ENCODE results near the gene GLIPR1L1.

Gene GLIPR1L1

DNA sequence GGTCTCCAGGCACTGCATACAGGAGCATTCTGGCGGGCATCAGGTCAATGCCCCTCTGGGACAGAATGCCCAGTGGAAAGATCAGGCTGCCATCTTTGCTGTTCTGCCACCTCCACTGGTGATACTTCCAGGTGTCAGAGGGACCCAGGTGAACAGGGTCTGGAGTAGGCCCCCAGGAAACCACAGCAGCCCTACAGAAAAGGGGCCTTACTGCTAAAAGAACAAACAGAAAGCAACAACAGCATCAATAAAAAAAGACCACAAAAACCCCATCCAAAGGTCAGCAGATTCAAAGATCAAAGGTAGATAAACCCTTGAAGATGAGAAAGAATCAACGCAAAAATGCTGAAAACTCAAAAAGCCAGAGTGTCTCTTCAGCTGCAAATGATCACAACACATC, 15.9 kb downstream of the GLIPR1L1 start:
- DNase-seq (ENCODE audit: low read depth), result no peak

GRCh38 chr12:75354011-75354410, 19.5 kb downstream of the GLIPR1L1 start:
- DNase-seq (ENCODE audit: low read depth), result no peak

DNA sequence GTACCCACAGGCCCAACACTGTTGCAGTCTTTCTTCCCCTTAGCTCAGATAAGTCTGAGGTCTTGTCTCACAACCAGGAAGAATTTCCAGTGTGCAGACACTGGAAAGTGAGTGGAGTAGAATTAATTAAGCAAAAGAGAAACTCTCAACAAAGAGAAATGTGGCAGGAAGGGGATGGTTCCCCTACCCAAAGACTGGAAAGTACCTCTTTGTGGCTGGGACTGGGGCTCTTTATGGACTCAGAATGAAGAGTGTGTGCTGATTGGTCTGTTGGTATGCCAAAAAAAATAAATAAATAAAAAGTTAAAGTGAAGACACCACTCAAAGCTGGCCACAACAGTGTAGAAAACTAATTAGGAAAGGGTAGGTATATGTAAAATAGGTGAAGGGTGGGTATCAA, 26.4 kb downstream of the GLIPR1L1 start:
- DNase-seq (ENCODE audit: low read depth), result no peak

GRCh38 chr12:75361408-75361807, 26.9 kb downstream of the GLIPR1L1 start:
- DNase-seq (ENCODE audit: low read depth), result no peak

- no peak for DNase-seq (ENCODE audit: low read depth)
Measured at GRCh38 chr12:75364919-75365318, 30.4 kb downstream of the GLIPR1L1 start.

DNA sequence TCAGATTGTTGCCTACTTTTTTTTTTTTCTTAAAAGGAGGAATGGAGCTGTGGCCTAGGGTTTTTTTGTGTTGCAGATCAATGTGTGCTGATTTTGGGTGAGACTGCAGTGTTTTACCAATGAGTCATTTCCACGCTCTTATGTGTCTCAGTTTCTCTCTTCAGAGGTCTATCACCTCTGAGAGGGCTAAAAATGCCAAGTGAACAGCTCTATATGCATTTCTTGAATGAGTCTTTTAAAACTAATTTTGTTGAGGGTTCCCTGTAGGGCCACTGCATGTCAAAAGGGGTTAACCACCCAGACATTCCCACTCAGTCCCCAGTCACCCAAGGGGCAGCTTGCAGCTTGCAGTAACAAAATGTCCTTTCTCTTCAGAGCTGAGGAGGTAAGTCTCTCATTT, 32.2 kb downstream of the GLIPR1L1 start:
- no peak for DNase-seq (ENCODE audit: low read depth)

- no peak for DNase-seq (ENCODE audit: low read depth)
Measured at GRCh38 chr12:75374971-75375370, 40.5 kb downstream of the GLIPR1L1 start.

GRCh38 chr12:75378354-75378753, 43.9 kb downstream of the GLIPR1L1 start:
- no peak for DNase-seq (ENCODE audit: low read depth)

- DNase-seq (ENCODE audit: low read depth), result no peak
Measured at GRCh38 chr12:75389061-75389460, 54.6 kb downstream of the GLIPR1L1 start.

GRCh38 chr12:75389706-75390105, 55.2 kb downstream of the GLIPR1L1 start:
- no peak for DNase-seq (ENCODE audit: low read depth)

DNA sequence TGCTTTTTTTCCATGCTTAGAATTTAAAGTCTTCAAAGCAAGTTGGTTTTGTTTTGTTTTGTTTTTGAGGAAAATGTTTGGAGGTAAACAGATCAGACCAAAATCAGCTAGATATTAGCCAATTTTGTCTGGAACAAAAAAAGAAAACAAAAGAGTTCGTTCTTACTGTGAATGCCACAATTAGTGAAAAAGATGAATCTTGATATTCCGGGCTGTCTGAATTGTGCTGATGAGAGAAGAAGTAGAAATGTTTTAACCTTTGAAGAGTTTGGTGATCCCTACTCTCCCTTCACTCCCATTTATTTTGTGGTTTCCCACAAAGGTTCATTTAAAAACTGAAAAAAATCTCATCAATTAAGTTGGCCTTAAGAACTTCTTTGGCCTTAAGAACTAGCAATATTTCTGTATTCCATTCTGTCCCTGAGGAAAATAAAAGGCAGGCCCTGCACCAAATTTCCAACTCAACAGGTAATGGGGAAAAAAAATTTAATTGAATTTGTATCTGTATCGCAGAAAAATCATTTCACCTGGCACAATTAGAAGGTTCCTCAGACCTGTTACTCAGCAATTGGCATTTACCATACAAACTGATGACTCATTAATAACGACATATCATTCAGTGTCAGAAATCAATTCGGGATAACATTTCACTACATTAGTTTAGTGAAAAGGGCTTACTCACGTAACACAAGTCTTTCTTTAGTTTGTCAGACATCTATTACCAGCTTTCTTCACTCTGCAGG, 55.9 kb downstream of the GLIPR1L1 start:
- DNase-seq (ENCODE audit: low read depth), result no peak

- DNase-seq (ENCODE audit: low read depth), result peak; percentile 77
Measured at GRCh38 chr12:75390899-75391538, 56.5 kb downstream of the GLIPR1L1 start, which contains the start of gene GLIPR1L2. TSS of gene GLIPR1L2 (plus strand) at chr12:75391089. CDS start at chr12:75391117, 28 bp downstream.

DNA sequence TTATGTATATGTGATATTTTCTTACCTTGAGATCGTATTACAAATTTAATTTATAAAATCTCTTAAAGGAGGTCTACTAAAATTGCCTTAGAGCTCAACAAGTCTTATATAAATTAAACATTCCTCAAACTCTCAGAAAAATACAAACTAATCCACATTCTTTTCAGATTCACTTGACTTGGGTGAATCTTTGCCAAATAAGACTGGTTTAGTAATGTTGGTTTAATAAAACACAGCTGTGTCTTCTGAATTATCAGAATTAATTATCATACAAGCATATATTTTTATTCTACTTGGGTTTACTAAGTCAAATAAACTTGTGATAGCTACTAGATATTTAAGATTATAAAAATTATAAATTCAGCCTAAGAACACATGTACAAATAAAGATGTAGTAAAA, 69.8 kb downstream of the GLIPR1L1 start:
- no peak for DNase-seq (ENCODE audit: low read depth)

DNA sequence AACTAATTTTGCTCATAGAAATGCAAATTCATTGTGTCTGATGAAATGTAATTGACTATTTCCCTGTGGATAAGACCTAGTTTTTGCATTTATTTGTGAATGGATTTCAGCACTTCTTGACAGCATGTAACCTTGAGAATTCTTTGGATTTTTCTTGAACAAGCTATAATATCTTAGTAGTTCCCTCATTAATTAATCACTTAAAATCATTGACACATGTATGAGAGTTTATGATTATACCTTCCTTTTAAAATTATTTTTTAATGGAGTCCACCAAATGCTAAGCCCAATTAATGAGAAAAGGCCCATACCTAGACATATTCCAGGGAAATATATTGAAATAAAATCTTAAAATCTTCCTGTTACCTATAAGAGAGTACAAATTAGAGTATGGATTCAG, 73.2 kb downstream of the GLIPR1L1 start:
- DNase-seq (ENCODE audit: low read depth), result no peak

GRCh38 chr12:75409830-75410229, 75.4 kb downstream of the GLIPR1L1 start:
- no peak for DNase-seq (ENCODE audit: low read depth)

GRCh38 chr12:75414671-75415070, 80.2 kb downstream of the GLIPR1L1 start:
- DNase-seq (ENCODE audit: low read depth), result no peak

GRCh38 chr12:75419841-75420240, 85.4 kb downstream of the GLIPR1L1 start:
- DNase-seq (ENCODE audit: low read depth), result no peak

Data from stimulated activated CD8-positive, alpha-beta memory T cell treated with anti-CD3 and anti-CD28 coated beads, Interleukin-7, amount 100 ng/mL, for 24 hours (primary cell).